H1 (cell line): ENCODE measurements around the gene OLFML2A. TPM values are rescaled to one million over a fixed set of nuclear protein-coding genes. Genes with fewer than 3 reads are reported as not detected.

Source experiments
- CTCF ChIA-PET: fragments of 300-600 bp; sonication (Branson Sonifier 250); formaldehyde crosslinking; loops from one replicate; lab custom pipeline; 2021; ENCODE audit not compliant: partially characterized antibody; lab: Charles Lee
- POLR2A ChIA-PET: fragments of 300-600 bp; sonication (Branson Sonifier 250); formaldehyde crosslinking; loops from one replicate; lab custom pipeline; 2021; ENCODE audit warnings: inconsistent platforms; ENCODE audit not compliant: partially characterized antibody; lab: Charles Lee
- DNase-seq, 2 experiments: peaks; one replicate each; pipeline versions ENCODE4 v3.0.0 to v3.0.0-alpha.2; 2010 to 2022; ENCODE audit warnings: low spot score in 2 of 2, low read depth in 1 of 2, mixed read lengths in 1 of 2
- FAIRE-seq: peaks from 2 replicates; lab custom pipeline; 2011; peaks lifted over from hg19 to GRCh38; lab: Jason Lieb, UNC
- H2AFZ ChIP-seq: 2 replicates; pipeline ENCODE4 v1.8.1; 2012; ENCODE audit warnings: low read length, inconsistent platforms
- H2AK5ac ChIP-seq: 2 replicates; pipeline ENCODE4 v1.6.1; 2013; ENCODE audit warnings: low read depth, low read length
- H2BK120ac ChIP-seq: replicated peaks from 2 replicates; pipeline ENCODE3; 2013; ENCODE audit warnings: low read depth, low read length, inconsistent platforms
- H2BK12ac ChIP-seq: 2 replicates; pipeline ENCODE4 v1.6.1; 2013; ENCODE audit warnings: low read depth, low read length
- H2BK15ac ChIP-seq: 2 replicates; pipeline ENCODE4 v1.6.1; 2013; ENCODE audit warnings: low read length
- H2BK20ac ChIP-seq: 2 replicates; pipeline ENCODE4 v1.6.1; 2013; ENCODE audit warnings: low read length
- H2BK5ac ChIP-seq: 2 replicates; pipeline ENCODE4 v1.6.1; 2013; ENCODE audit warnings: low read depth, low read length
- H3K14ac ChIP-seq: 2 replicates; pipeline ENCODE4 v1.6.1; 2013; ENCODE audit warnings: inconsistent platforms; ENCODE audit not compliant: insufficient read length
- H3K18ac ChIP-seq: 2 replicates; pipeline ENCODE4 v1.6.1; 2013; ENCODE audit warnings: low read length; ENCODE audit errors: extremely low read depth
- H3K23ac ChIP-seq: 2 replicates; pipeline ENCODE4 v1.6.1; 2013; ENCODE audit warnings: inconsistent platforms; ENCODE audit not compliant: insufficient read length
- H3K23me2 ChIP-seq: 2 replicates; pipeline ENCODE4 v1.6.1; 2013; ENCODE audit warnings: low read depth, low read length
- H3K27ac ChIP-seq: 2 replicates; pipeline ENCODE4 v1.6.1; 2011; ENCODE audit warnings: low read depth, low read length, inconsistent platforms
- H3K27me3 ChIP-seq, 4 experiments: replicated peaks in 1 of 4; 1 replicate in 1 of 4; 2 replicates in 3 of 4; pipeline versions ENCODE4 v1.6.1 to v1.8.1; 2011 to 2013; ENCODE audit warnings: low read length in 3 of 4, mild to moderate bottlenecking in 3 of 4, inconsistent platforms in 2 of 4, mixed read lengths in 2 of 4, moderate library complexity in 1 of 4; ENCODE audit not compliant: control insufficient read depth in 3 of 4, insufficient read depth in 3 of 4; ENCODE audit errors: extremely low read depth in 1 of 4
- H3K36me3 ChIP-seq, 4 experiments: 2 replicates each; pipeline versions ENCODE4 v1.6.1 to v1.8.1; 2011 to 2013; ENCODE audit warnings: mild to moderate bottlenecking in 4 of 4, low read length in 3 of 4, moderate library complexity in 2 of 4, control low read depth in 1 of 4, inconsistent platforms in 1 of 4; ENCODE audit not compliant: insufficient read depth in 4 of 4, control insufficient read depth in 2 of 4
- H3K4ac ChIP-seq: replicated peaks from 2 replicates; pipeline ENCODE3; 2013; ENCODE audit warnings: low read length, low read depth, mixed read lengths, inconsistent platforms; ENCODE audit not compliant: insufficient read length
- H3K4me1 ChIP-seq, 4 experiments: replicated peaks in 1 of 4; 1 replicate in 1 of 4; 2 replicates in 3 of 4; pipeline versions ENCODE4 v1.6.1 to v1.8.1; 2011 to 2013; ENCODE audit warnings: low read length in 3 of 4, inconsistent platforms in 2 of 4, mixed read lengths in 1 of 4; ENCODE audit not compliant: insufficient read depth in 4 of 4, control insufficient read depth in 3 of 4
- H3K4me2 ChIP-seq, 2 experiments: 2 replicates each; pipeline versions ENCODE4 v1.6.1 to v1.8.1; 2011 to 2013; ENCODE audit warnings: low read depth in 2 of 2, low read length in 2 of 2, control low read depth in 1 of 2, inconsistent platforms in 1 of 2, mild to moderate bottlenecking in 1 of 2; ENCODE audit not compliant: insufficient read depth in 1 of 2
- H3K4me3 ChIP-seq, 4 experiments: fragments of 200-600, 300-600 bp in 1 of 4; sonication (generic), shearing (Covaris generic), sonication (Bioruptor Twin) in 1 of 4; 2 replicates each; pipeline versions ENCODE4 v1.5.1 to v1.8.1; 2011 to 2016; ENCODE audit warnings: low read length in 4 of 4, low read depth in 3 of 4, control low read depth in 2 of 4, inconsistent platforms in 2 of 4, mild to moderate bottlenecking in 2 of 4, mixed read lengths in 1 of 4, moderate library complexity in 1 of 4; ENCODE audit not compliant: insufficient read depth in 2 of 4; ENCODE audit errors: extremely low read depth in 1 of 4
- H3K56ac ChIP-seq: replicated peaks from 2 replicates; pipeline ENCODE3; 2013; ENCODE audit warnings: low read depth, mild to moderate bottlenecking, mixed read lengths, low read length, inconsistent platforms; ENCODE audit not compliant: insufficient read length
- H3K79me1 ChIP-seq: 2 replicates; pipeline ENCODE4 v1.6.1; 2013; ENCODE audit warnings: low read depth, low read length, control low read depth
- H3K79me2 ChIP-seq, 2 experiments: 2 replicates each; pipeline versions ENCODE4 v1.6.1 to v1.8.1; 2012 to 2013; ENCODE audit warnings: low read length in 2 of 2, mild to moderate bottlenecking in 2 of 2, inconsistent platforms in 1 of 2; ENCODE audit not compliant: insufficient read depth in 2 of 2, control insufficient read depth in 1 of 2
- H3K9ac ChIP-seq, 4 experiments: replicated peaks in 1 of 4; 1 replicate in 1 of 4; 2 replicates in 3 of 4; pipeline versions ENCODE4 v1.6.1 to v1.8.1; 2011 to 2013; ENCODE audit warnings: low read depth in 3 of 4, low read length in 3 of 4, control low read depth in 2 of 4, mild to moderate bottlenecking in 2 of 4, moderate library complexity in 2 of 4, inconsistent platforms in 1 of 4; ENCODE audit errors: extremely low read depth in 1 of 4
- H3K9me3 ChIP-seq, 2 experiments: 2 replicates each; pipeline versions ENCODE4 v1.6.1 to v1.8.1; 2012 to 2013; ENCODE audit warnings: mild to moderate bottlenecking in 2 of 2, moderate library complexity in 2 of 2, control low read depth in 1 of 2, inconsistent platforms in 1 of 2, low read depth in 1 of 2, low read length in 1 of 2, mixed read lengths in 1 of 2; ENCODE audit not compliant: insufficient read depth in 2 of 2
- H4K20me1 ChIP-seq, 2 experiments: replicated peaks in 1 of 2; 2 replicates each; pipeline versions ENCODE3 to v1.8.1; 2011 to 2013; ENCODE audit warnings: inconsistent platforms in 2 of 2, low read length in 2 of 2, mild to moderate bottlenecking in 1 of 2; ENCODE audit not compliant: insufficient read depth in 2 of 2, control insufficient read depth in 1 of 2
- H4K5ac ChIP-seq: 2 replicates; pipeline ENCODE4 v1.6.1; 2013; ENCODE audit warnings: low read length, low read depth, mixed read lengths, inconsistent platforms; ENCODE audit not compliant: insufficient read length
- H4K8ac ChIP-seq: 2 replicates; pipeline ENCODE4 v1.8.0; 2013; ENCODE audit warnings: mild to moderate bottlenecking, moderate library complexity, low read length, inconsistent platforms; ENCODE audit not compliant: insufficient read depth; ENCODE audit errors: extremely low read depth
- H4K91ac ChIP-seq: replicated peaks from 2 replicates; pipeline ENCODE3; 2013; ENCODE audit warnings: low read length, mixed read lengths, inconsistent platforms; ENCODE audit not compliant: insufficient read length
- BRCA1 ChIP-seq: IDR thresholded peaks from 2 replicates; pipeline ENCODE4 v1.6.1; 2012; ENCODE audit warnings: low read depth, low read length, improper control_type of control experiment
- CTBP2 ChIP-seq: IDR thresholded peaks from 2 replicates; pipeline ENCODE4 v1.7.0; 2011; ENCODE audit warnings: borderline replicate concordance, mild to moderate bottlenecking, moderate library complexity, mixed read lengths, low read length; ENCODE audit not compliant: insufficient read depth, insufficient read length
- SIRT6 ChIP-seq: IDR thresholded peaks from one replicate; pipeline ENCODE4 v1.7.1; 2012; ENCODE audit warnings: low read length, inconsistent platforms
- SP2 ChIP-seq: IDR thresholded peaks from 2 replicates; pipeline ENCODE4 v1.6.1; 2012; ENCODE audit warnings: mild to moderate bottlenecking, low read length, inconsistent platforms
- WGBS, 2 experiments: shearing (Covaris generic) in 1 of 2; methylation state at CpG; one replicate each; pipeline versions ENCODE4 v1.1.6 to v1.1.7; 2013 to 2015; ENCODE audit warnings: low lambda C conversion rate in 2 of 2, mixed read lengths in 2 of 2, inconsistent platforms in 1 of 2, low coverage in 1 of 2, missing lambda C conversion rate in 1 of 2; ENCODE audit not compliant: insufficient replicate concordance in 2 of 2, insufficient coverage in 1 of 2, insufficient read length in 1 of 2; ENCODE audit errors: extremely low coverage in 1 of 2, missing lambda C conversion rate in 1 of 2; 5-methylcytosine and 5-hydroxymethylcytosine counted together
- polyA plus RNA-seq, 7 experiments: library from polyadenylated mRNA; depleted of rRNA in 3 of 7; stranded (reverse) in 5 of 7; unstranded in 2 of 7; fragments of >200 nt in 5 of 7; fragments of 200-250 nt in 2 of 7; gene quantifications; 1 replicate in 5 of 7; 2 replicates in 1 of 7; 4 replicates in 1 of 7; pipeline versions ENCODE4 v1.2.1 to v1.2.3, GENCODE V29; 2011 to 2013; ENCODE audit warnings: missing spikeins in 2 of 7, mixed read lengths in 2 of 7
- total RNA-seq: library from RNA; stranded (reverse); fragmentation: NEBNext Ultra II Directional; extraction: Animal tissue kit (Norgen Biotek cat#: 25700); gene quantifications from 2 replicates; pipeline ENCODE4 v1.2.1, GENCODE V29; 2021

The OLFML2A gene
- total and polyA plus RNA-seq, 2 of the 8 experiments (the other 6 are each of a cell fraction or from before 2014, with no cell fraction given): 7.8 to 11.5 TPM

GRCh38 chr9:124829334-124829669, 52.4 kb downstream of the OLFML2A start:
- Histone ChIP-seq H4K20me1 (no peaks in the 10 kb centered on the region), H3K4me1 (peaks cover 0 to 3% (median 1%) of the 10 kb centered on the region in 4 experiments; a peak in 3 of 7 replicates), H3K56ac (no peak overlapping the region), H4K5ac (no peak overlapping the region), H3K79me2 (no peaks in the 10 kb centered on the region), H3K18ac (no peak overlapping the region; the same call in 1 of the 2 replicates), H2BK20ac (no peak overlapping the region), H2AK5ac (no peak overlapping the region), H4K8ac (no peak overlapping the region), H3K4me3 (no peak overlapping the region), H3K9me3 (no peaks in the 10 kb centered on the region), H3K4ac (no peak overlapping the region), H3K4me2 (0 out of 4 replicates have a peak overlapping the region, but pooled peaks of 1 of the 2 experiments have one; percentile 34), H3K27ac (no peak overlapping the region), H3K79me1 (no peaks in the 10 kb centered on the region), H3K23me2 (no peaks in the 10 kb centered on the region), H3K23ac (no peak overlapping the region), H3K36me3 (no peaks in the 10 kb centered on the region), H2BK120ac (no peak overlapping the region), H3K27me3 (no peaks in the 10 kb centered on the region), H2BK15ac (no peak overlapping the region), H2BK5ac (no peak overlapping the region), H2AFZ (0 out of 2 replicates have a peak overlapping the region, but pooled peaks have one; percentile 33), H3K14ac (no peak overlapping the region), H3K9ac (no peak overlapping the region; a peak in 1 of 7 replicates), H2BK12ac (0 out of 2 replicates have a peak overlapping the region, but pooled peaks have one; percentile 9), H4K91ac (no peak overlapping the region)
- WGBS, 2 experiments: 58% methylated on average over 5 of the region's 5 CpGs; no CpG with 5 or more reads in 1 of the 2 experiments
- FAIRE-seq (no peak), DNase-seq (no peak)
- CTCF ChIA-PET: interaction anchor here (0.6 to 65.2 kb wide), 6 partner anchors 11 to 1728 kb away, joined by 3 to 1529 read pairs (median 10); partner anchors contain the start of genes ARPC5L, NR6A1, OLFML2A and RPL35
- POLR2A ChIA-PET: interaction anchor here (0.7 to 3.2 kb wide), 4 partner anchors 11 to 51 kb away, joined by 3 to 18 read pairs (median 4); partner anchors contain the start of genes ARPC5L and RPL35
- TF ChIP-seq BRCA1 (no peak), SIRT6 (no peak), SP2 (no peak), CTBP2 (no peak)
